ENCODE data around the gene FIG4. TPM values are rescaled to one million over a fixed set of nuclear protein-coding genes. Genes with fewer than 3 reads are reported as not detected.
"Not testable (repeated sequence)": the region's sequence is repeated elsewhere in the genome, so short reads cannot be mapped to it uniquely, and the experiment has no call there.

FIG4 gene
- total RNA-seq, 4 donors from 2014 or later = 7.9 to 17.5 (median 11.7) TPM

GRCh38 chr6:109852713-109853112 lies 161.6 kb downstream of the FIG4 start:
- no peaks in the 10 kb centered on the region for H3K9me3 ChIP-seq
- no peak overlapping the region for H3K27ac ChIP-seq
- TF ChIP-seq POLR2AphosphoS5 (IDR thresholded peaks at IDR 0.05) (no peak), EP300 (IDR thresholded peaks at IDR 0.05) (no peak), POLR2A (IDR thresholded peaks at IDR 0.05) (no peak)
- TF ChIP-seq, protein P1, sequence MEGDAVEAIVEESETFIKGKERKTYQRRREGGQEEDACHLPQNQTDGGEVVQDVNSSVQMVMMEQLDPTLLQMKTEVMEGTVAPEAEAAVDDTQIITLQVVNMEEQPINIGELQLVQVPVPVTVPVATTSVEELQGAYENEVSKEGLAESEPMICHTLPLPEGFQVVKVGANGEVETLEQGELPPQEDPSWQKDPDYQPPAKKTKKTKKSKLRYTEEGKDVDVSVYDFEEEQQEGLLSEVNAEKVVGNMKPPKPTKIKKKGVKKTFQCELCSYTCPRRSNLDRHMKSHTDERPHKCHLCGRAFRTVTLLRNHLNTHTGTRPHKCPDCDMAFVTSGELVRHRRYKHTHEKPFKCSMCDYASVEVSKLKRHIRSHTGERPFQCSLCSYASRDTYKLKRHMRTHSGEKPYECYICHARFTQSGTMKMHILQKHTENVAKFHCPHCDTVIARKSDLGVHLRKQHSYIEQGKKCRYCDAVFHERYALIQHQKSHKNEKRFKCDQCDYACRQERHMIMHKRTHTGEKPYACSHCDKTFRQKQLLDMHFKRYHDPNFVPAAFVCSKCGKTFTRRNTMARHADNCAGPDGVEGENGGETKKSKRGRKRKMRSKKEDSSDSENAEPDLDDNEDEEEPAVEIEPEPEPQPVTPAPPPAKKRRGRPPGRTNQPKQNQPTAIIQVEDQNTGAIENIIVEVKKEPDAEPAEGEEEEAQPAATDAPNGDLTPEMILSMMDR (IDR thresholded peaks at IDR 0.05) = no peak
- DNase-seq (ENCODE audit: low spot score in 2 of 2) = no peak
- no peaks in the 10 kb centered on the region for H3K4me1 ChIP-seq
- H3K36me3 ChIP-seq = no peaks in the 10 kb centered on the region
- 86% methylated on average over 4 of the region's 4 CpGs for WGBS
- H3K27me3 ChIP-seq = no peaks in the 10 kb centered on the region
- no peak overlapping the region for H3K4me3 ChIP-seq

DNA sequence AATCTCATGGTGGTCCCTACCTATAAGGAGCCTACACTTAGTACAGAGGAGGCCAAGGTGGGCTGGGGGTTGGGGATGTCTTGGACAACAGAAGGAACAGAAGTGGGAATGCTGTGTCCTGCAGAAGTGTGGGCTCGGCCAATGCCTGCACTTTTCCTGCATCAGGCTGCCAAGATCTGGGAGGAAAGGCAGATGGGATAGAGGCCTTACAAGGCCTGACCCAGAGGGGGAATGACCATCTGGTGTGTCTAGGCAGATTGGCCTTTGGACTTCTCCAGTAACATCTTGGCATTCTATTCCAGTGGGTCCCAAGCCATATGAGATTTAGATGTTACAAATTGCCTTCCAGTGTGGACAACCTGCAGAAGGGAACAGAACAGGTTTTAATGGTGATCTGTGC lies 162.3 kb downstream of the FIG4 start:
- no peak for TF ChIP-seq POLR2A (IDR thresholded peaks at IDR 0.05)
- no peak for TF ChIP-seq EP300 (IDR thresholded peaks at IDR 0.05)
- TF ChIP-seq, protein P1 (IDR thresholded peaks at IDR 0.05) = no peak
- no peak for TF ChIP-seq POLR2AphosphoS5 (IDR thresholded peaks at IDR 0.05)
- no peaks in the 10 kb centered on the region for H3K36me3 ChIP-seq
- H3K27ac ChIP-seq = no peak overlapping the region
- no peaks in the 10 kb centered on the region for H3K9me3 ChIP-seq
- no peaks in the 10 kb centered on the region for H3K27me3 ChIP-seq
- H3K4me1 ChIP-seq = no peaks in the 10 kb centered on the region
- no peak for DNase-seq (ENCODE audit: low spot score in 2 of 2)
- WGBS = 100% methylated on average over 1 of the region's 1 CpG
- no peak overlapping the region for H3K4me3 ChIP-seq

GRCh38 chr6:109853951-109854350 lies 162.9 kb downstream of the FIG4 start:
- Histone ChIP-seq H3K36me3 (no peaks in the 10 kb centered on the region), H3K27ac (no peak overlapping the region), H3K4me1 (no peaks in the 10 kb centered on the region), H3K4me3 (no peak overlapping the region), H3K27me3 (no peaks in the 10 kb centered on the region), H3K9me3 (no peaks in the 10 kb centered on the region)
- TF ChIP-seq EP300 (IDR thresholded peaks at IDR 0.05) (no peak), POLR2AphosphoS5 (IDR thresholded peaks at IDR 0.05) (no peak), POLR2A (IDR thresholded peaks at IDR 0.05) (no peak)
- TF ChIP-seq, protein P1 (IDR thresholded peaks at IDR 0.05) = no peak
- no peak for DNase-seq (ENCODE audit: low spot score in 2 of 2)
- WGBS = 79% methylated on average over 2 of the region's 2 CpGs

- H3K27me3 ChIP-seq = no peaks in the 10 kb centered on the region
- no peak overlapping the region for H3K4me3 ChIP-seq
- DNase-seq (ENCODE audit: low spot score in 2 of 2) = no peak
- H3K36me3 ChIP-seq = no peaks in the 10 kb centered on the region
- TF ChIP-seq, protein P1 (IDR thresholded peaks at IDR 0.05) = no peak
- TF ChIP-seq EP300 (IDR thresholded peaks at IDR 0.05) (no peak), POLR2A (IDR thresholded peaks at IDR 0.05) (no peak), POLR2AphosphoS5 (IDR thresholded peaks at IDR 0.05) (no peak)
- 89% methylated on average over 8 of the region's 8 CpGs for WGBS
- H3K4me1 ChIP-seq = no peaks in the 10 kb centered on the region
- H3K27ac ChIP-seq = no peak overlapping the region
- H3K9me3 ChIP-seq = no peaks in the 10 kb centered on the region
These were observed 163.6 kb downstream of the FIG4 start for GRCh38 chr6:109854541-109855308.

DNA sequence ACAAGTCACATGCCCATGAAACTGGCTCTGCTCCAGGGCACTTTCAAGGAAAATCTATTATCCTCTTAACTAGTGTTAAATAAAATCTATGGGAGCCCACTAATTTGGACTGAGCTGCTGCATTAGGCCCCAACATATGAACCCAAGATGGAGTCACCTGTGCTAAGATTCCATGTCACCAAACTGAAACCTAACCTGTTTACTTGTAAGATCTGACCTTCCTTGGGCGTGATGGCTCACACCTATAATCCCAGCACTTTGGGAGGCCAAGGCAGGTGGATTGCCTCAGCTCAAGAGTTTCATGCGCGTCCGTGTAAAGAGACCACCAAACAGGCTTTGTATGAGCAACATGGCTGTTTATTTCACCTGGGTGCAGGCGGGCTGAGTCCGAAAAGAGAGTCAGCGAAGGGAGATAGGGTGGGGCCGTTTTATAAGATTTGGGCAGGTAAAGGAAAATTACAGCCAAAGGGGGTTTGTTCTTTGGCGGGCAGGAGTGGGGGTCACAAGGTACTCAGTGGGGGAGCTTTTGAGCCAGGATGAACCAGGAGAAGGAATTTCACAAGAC lies 164.5 kb downstream of the FIG4 start:
- not testable (repeated sequence) for H3K27me3 ChIP-seq; H3K4me3 ChIP-seq; H3K9me3 ChIP-seq; H3K36me3 ChIP-seq; H3K27ac ChIP-seq; H3K4me1 ChIP-seq; DNase-seq (ENCODE audit: low spot score in 2 of 2)
- WGBS = 97% methylated on average over 9 of the region's 9 CpGs
